WTC11 (cell line): Measurements from ENCODE around the gene TMC5.

Source experiments
- ATF1 ChIP-seq: sonication (generic); formaldehyde crosslinking; IDR thresholded peaks from 2 replicates; pipeline ENCODE4 v1.8.1; 2023; ENCODE audit warnings: mild to moderate bottlenecking, moderate library complexity, missing genetic modification reagents
- CBFB ChIP-seq: sonication (generic); formaldehyde crosslinking; IDR thresholded peaks from 2 replicates; pipeline ENCODE4 v1.8.1; 2022; ENCODE audit warnings: mild to moderate bottlenecking, low read depth, missing genetic modification reagents
- CTCF ChIP-seq: fragments of 200-600 bp; IDR thresholded peaks from 2 replicates; pipeline ENCODE4 v1.8.0; 2022; ENCODE audit warnings: antibody characterized with exemption
- NFYB ChIP-seq: sonication (generic); formaldehyde crosslinking; conservative IDR thresholded peaks from 2 replicates; pipeline ENCODE4 v1.8.0; 2022; ENCODE audit warnings: low read depth, missing genetic modification reagents
- NR3C1 ChIP-seq: sonication (generic); formaldehyde crosslinking; conservative IDR thresholded peaks from 2 replicates; pipeline ENCODE4 v1.8.1; 2023; ENCODE audit warnings: low read depth, mild to moderate bottlenecking, missing genetic modification reagents
- PRDM15 ChIP-seq: sonication (generic); formaldehyde crosslinking; IDR thresholded peaks from 2 replicates; pipeline ENCODE4 v1.8.0; 2022; ENCODE audit warnings: missing genetic modification reagents
- RELA ChIP-seq: sonication (generic); formaldehyde crosslinking; IDR thresholded peaks from 2 replicates; pipeline ENCODE4 v1.8.1; 2022; ENCODE audit warnings: missing genetic modification reagents, mild to moderate bottlenecking, borderline replicate concordance
- SMAD3 ChIP-seq: sonication (generic); formaldehyde crosslinking; IDR thresholded peaks from 2 replicates; pipeline ENCODE4 v1.8.0; 2022; ENCODE audit warnings: missing genetic modification reagents, mild to moderate bottlenecking, borderline replicate concordance
- USF2 ChIP-seq: sonication (generic); formaldehyde crosslinking; IDR thresholded peaks from 2 replicates; pipeline ENCODE4 v1.8.1; 2023; ENCODE audit warnings: mild to moderate bottlenecking, missing genetic modification reagents, moderate library complexity
- ZNF121 ChIP-seq: sonication (generic); formaldehyde crosslinking; IDR thresholded peaks from 2 replicates; pipeline ENCODE4 v1.8.0; 2023; ENCODE audit warnings: missing genetic modification reagents
- ZNF219 ChIP-seq: sonication (generic); formaldehyde crosslinking; IDR thresholded peaks from 2 replicates; pipeline ENCODE4 v1.8.0; 2023; ENCODE audit warnings: missing genetic modification reagents, mild to moderate bottlenecking, borderline replicate concordance
- ZNF232 ChIP-seq: sonication (generic); formaldehyde crosslinking; IDR thresholded peaks from 2 replicates; pipeline ENCODE4 v1.8.0; 2022; ENCODE audit warnings: mild to moderate bottlenecking, missing genetic modification reagents
- ZNF281 ChIP-seq: sonication (generic); formaldehyde crosslinking; IDR thresholded peaks from 2 replicates; pipeline ENCODE4 v1.8.0; 2023; ENCODE audit warnings: mild to moderate bottlenecking, missing genetic modification reagents

DNA sequence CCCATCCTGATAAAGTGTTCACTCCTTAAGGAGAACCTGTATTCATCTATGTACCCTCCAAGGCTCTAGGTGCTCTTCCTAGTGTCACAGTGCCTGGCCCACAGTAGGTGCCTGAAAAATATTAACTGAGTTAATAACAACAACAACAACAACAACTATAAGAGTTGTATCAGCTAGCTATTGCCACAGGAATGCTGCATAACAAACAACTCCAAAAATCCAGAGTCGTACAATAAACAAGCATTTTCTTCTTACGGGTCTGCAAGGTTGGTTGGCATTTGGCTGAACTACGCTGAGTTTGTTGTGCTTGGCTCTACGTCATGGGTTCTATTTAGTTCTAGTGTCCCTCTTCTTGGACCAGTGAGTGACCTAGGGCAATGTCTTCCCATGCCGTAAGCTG, 29.2 kb downstream of the TMC5 start:
- TF ChIP-seq CTCF: no peak
- no peak for TF ChIP-seq NR3C1
- TF ChIP-seq ZNF219 (CRISPR knock-in tag): no peak
- no peak for TF ChIP-seq USF2 (CRISPR knock-in tag)
- no peak for TF ChIP-seq PRDM15 (CRISPR knock-in tag)
- no peak for TF ChIP-seq ZNF281 (CRISPR knock-in tag)
- no peak for TF ChIP-seq NFYB (CRISPR knock-in tag)
- no peak for TF ChIP-seq ZNF232 (CRISPR knock-in tag)
- no peak for TF ChIP-seq CBFB (CRISPR knock-in tag)
- no peak for TF ChIP-seq SMAD3
- TF ChIP-seq ZNF121: no peak
- TF ChIP-seq RELA (CRISPR knock-in tag): no peak
- TF ChIP-seq ATF1 (CRISPR knock-in tag): no peak
